ENCODE measurements around the gene PRDM12.

Gene PRDM12

GRCh38 chr9:130728721-130729120, 64.3 kb downstream of the PRDM12 start:
- DNase-seq (ENCODE audit: low spot score) = no peak

DNA sequence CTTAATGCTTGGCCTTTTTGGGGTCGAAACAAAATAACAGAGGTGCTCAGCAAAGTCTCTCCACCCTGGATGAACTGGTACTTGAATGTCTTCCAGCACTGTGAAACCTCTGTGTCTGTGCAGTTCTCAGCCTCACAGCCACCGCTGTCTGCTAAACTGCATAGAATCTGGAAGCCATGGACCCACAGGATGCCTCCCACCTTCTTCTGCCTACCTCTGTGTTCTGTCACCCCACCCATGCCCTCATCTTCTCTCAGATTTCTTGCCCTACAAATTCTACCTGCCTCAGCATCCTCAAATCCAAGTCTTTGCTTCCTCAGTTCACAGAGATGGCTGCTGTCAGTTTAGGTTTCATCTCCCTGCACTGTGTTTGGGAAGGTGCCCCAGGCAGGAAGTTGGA, 64.8 kb downstream of the PRDM12 start:
- no peak for DNase-seq (ENCODE audit: low spot score)

DNA sequence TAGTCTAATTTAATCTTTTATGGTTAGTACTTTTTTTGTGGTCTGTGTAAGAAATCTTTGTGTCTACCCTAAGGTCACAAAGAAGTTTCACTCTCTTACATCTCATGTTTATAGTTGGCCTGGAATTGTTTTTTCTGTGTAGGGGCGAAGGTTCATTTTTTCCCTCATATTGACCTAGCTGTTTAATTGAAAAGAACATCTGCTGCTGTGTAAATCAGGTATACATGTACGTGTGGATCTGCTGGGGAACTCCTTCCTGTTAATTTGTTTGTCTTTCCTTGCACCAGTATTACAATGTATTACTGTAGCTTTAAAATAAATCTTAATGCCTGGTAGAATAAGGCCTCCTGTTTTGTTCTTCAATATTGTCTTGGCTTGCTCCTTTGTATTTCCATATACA, 67.0 kb downstream of the PRDM12 start:
- DNase-seq (ENCODE audit: low spot score) = no peak

DNA sequence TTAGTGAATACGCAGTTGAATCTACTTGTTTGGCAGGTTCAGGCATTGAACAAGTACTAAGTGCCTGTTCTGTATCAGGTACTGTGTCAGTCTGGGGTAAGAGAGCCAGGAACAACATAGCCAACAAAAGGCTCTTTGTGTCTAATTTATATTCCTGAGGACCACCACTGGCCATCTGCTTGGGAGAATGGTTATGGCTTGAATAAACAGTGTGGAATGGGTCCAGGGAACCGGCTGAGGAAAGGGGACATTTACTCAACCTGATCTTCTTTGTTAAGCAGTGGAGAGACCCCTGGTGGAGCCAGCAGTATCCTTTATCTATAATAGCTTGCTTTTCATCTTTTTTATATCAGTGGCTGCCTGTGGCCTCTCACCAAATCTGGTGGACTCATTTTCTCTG, 67.7 kb downstream of the PRDM12 start:
- no peak for DNase-seq (ENCODE audit: low spot score)
